Nephron (organoid): ENCODE data around the gene RAPGEF1.
"Not testable (repeated sequence)": the region's sequence is repeated elsewhere in the genome, so short reads cannot be mapped to it uniquely, and the experiment has no call there.

Source experiments
- H3K27ac Mint-ChIP-seq, 3 experiments: 2 replicates each; pipeline ENCODE4 v1.8.0; 2020; ENCODE audit warnings: mixed read lengths in 3 of 3, mild to moderate bottlenecking in 2 of 3, moderate library complexity in 1 of 3
- H3K27me3 Mint-ChIP-seq: 2 replicates; pipeline ENCODE4 v1.8.0; 2021; ENCODE audit warnings: low read depth, mild to moderate bottlenecking, moderate library complexity, mixed read lengths
- H3K36me3 Mint-ChIP-seq: 2 replicates; pipeline ENCODE4 v1.8.0; 2020; ENCODE audit warnings: low read depth, mixed read lengths
- H3K4me1 Mint-ChIP-seq: 2 replicates; pipeline ENCODE4 v1.8.0; 2020; ENCODE audit warnings: mixed read lengths
- H3K4me3 Mint-ChIP-seq, 3 experiments: 2 replicates each; pipeline ENCODE4 v1.8.0; 2020; ENCODE audit warnings: mild to moderate bottlenecking in 3 of 3, mixed read lengths in 3 of 3, moderate library complexity in 2 of 3
- H3K9me3 Mint-ChIP-seq: 2 replicates; pipeline ENCODE4 v1.8.0; 2020; ENCODE audit warnings: mixed read lengths
- CTCF ChIP-seq, 3 experiments: fragments of 200-600 bp; sonication (generic); IDR thresholded peaks; one replicate each; pipeline ENCODE4 v1.5.0; 2021; ENCODE audit warnings: antibody characterized with exemption in 3 of 3; ENCODE audit not compliant: unreplicated experiment in 3 of 3

RAPGEF1 gene

GRCh38 chr9:131666774-131667173, 73.1 kb downstream of the RAPGEF1 start:
- Mint-ChIP-seq H3K4me1 (peaks cover 59% of the 10 kb centered on the region), H3K9me3 (peaks cover 11% of the 10 kb centered on the region), H3K27ac (no peak overlapping the region), H3K36me3 (peaks cover 24% of the 10 kb centered on the region), H3K4me3 (no peak overlapping the region), H3K27me3 (peaks cover 4% of the 10 kb centered on the region)
- TF ChIP-seq CTCF (IDR thresholded peaks at IDR 0.05; ENCODE audit: unreplicated experiment in 3 of 3) = no peak

GRCh38 chr9:131666029-131666428, 73.8 kb downstream of the RAPGEF1 start:
- Mint-ChIP-seq H3K4me1 (peaks cover 57% of the 10 kb centered on the region), H3K9me3 (peaks cover 11% of the 10 kb centered on the region), H3K36me3 (peaks cover 24% of the 10 kb centered on the region), H3K27me3 (no peaks in the 10 kb centered on the region), H3K4me3 (no peak overlapping the region), H3K27ac (no peak overlapping the region)
- TF ChIP-seq CTCF (IDR thresholded peaks at IDR 0.05; ENCODE audit: unreplicated experiment in 3 of 3) = no peak

- Mint-ChIP-seq H3K9me3 (peaks cover 11% of the 10 kb centered on the region), H3K36me3 (peaks cover 24% of the 10 kb centered on the region), H3K4me1 (peaks cover 50% of the 10 kb centered on the region), H3K27me3 (no peaks in the 10 kb centered on the region), H3K4me3 (no peak overlapping the region), H3K27ac (peak overlapping the region in 1 of 3 experiments; percentile 8)
- TF ChIP-seq CTCF (IDR thresholded peaks at IDR 0.05; ENCODE audit: unreplicated experiment in 3 of 3) = no peak
These were observed 76.6 kb downstream of the RAPGEF1 start for GRCh38 chr9:131663288-131663687.

GRCh38 chr9:131662289-131662621, 77.6 kb downstream of the RAPGEF1 start:
- H3K27me3 Mint-ChIP-seq, H3K4me3 Mint-ChIP-seq, H3K27ac Mint-ChIP-seq: not testable (repeated sequence)
- Mint-ChIP-seq H3K9me3 (peaks cover 11% of the 10 kb centered on the region), H3K4me1 (peaks cover 50% of the 10 kb centered on the region), H3K36me3 (peaks cover 24% of the 10 kb centered on the region)

GRCh38 chr9:131661568-131662288, 78.1 kb downstream of the RAPGEF1 start:
- H3K4me3 Mint-ChIP-seq = no peak overlapping the region
- no peak for TF ChIP-seq CTCF (IDR thresholded peaks at IDR 0.05; ENCODE audit: unreplicated experiment in 3 of 3)
- H3K27ac Mint-ChIP-seq = no peak overlapping the region
- peaks cover 55% of the 10 kb centered on the region for H3K4me1 Mint-ChIP-seq
- peaks cover 11% of the 10 kb centered on the region for H3K9me3 Mint-ChIP-seq
- H3K36me3 Mint-ChIP-seq = peaks cover 24% of the 10 kb centered on the region
- H3K27me3 Mint-ChIP-seq = no peaks in the 10 kb centered on the region

- Mint-ChIP-seq H3K9me3 (peaks cover 11% of the 10 kb centered on the region), H3K27me3 (no peaks in the 10 kb centered on the region), H3K36me3 (peaks cover 23% of the 10 kb centered on the region), H3K4me3 (no peak overlapping the region), H3K4me1 (peaks cover 64% of the 10 kb centered on the region), H3K27ac (peak overlapping the region in 1 of 3 experiments; percentile 14)
- TF ChIP-seq CTCF (IDR thresholded peaks at IDR 0.05; ENCODE audit: unreplicated experiment in 3 of 3) = no peak
These were observed 79.1 kb downstream of the RAPGEF1 start for GRCh38 chr9:131660466-131661405.
